Activated naive CD8-positive, alpha-beta T cell treated with anti-CD3 and anti-CD28 coated beads, Interleukin-2, amount 10 ng/mL, durations not matched to agents 7 days and 5 days (primary cell): ENCODE results near the gene STX4. TPM values are rescaled to one million over a fixed set of nuclear protein-coding genes. Genes with fewer than 3 reads are reported as not detected.

Experiments used
- ATAC-seq: fragments of 150-1000 bp; cut with Tn5 transposase; one replicate; pipeline ENCODE4 v1.10.0; 2021; ENCODE audit warnings: low read depth, moderate library complexity
- POLR2A ChIA-PET: fragments of 350-600 bp; sonication (Branson Sonifier 250); formaldehyde crosslinking; loops from one replicate; lab custom pipeline; 2021; ENCODE audit warnings: antibody characterized with exemption; lab: Charles Lee
- DNase-seq: peaks from one replicate; pipeline ENCODE4 v3.0.0; 2021
- H3K27ac Mint-ChIP-seq: one replicate; pipeline ENCODE4 v1.8.0; 2022; ENCODE audit warnings: mild to moderate bottlenecking, mixed read lengths
- H3K27me3 Mint-ChIP-seq: one replicate; pipeline ENCODE4 v1.8.0; 2022; ENCODE audit warnings: mild to moderate bottlenecking, moderate library complexity, mixed read lengths
- H3K36me3 Mint-ChIP-seq: one replicate; pipeline ENCODE4 v1.8.0; 2021; ENCODE audit warnings: mild to moderate bottlenecking, mixed read lengths
- H3K4me1 Mint-ChIP-seq: one replicate; pipeline ENCODE4 v1.8.0; 2021; ENCODE audit warnings: mixed read lengths
- H3K4me3 Mint-ChIP-seq: one replicate; pipeline ENCODE4 v1.8.0; 2022; ENCODE audit warnings: mild to moderate bottlenecking, moderate library complexity, mixed read lengths
- H3K9me3 Mint-ChIP-seq: one replicate; pipeline ENCODE4 v1.8.0; 2021; ENCODE audit warnings: mixed read lengths
- total RNA-seq, 2 experiments: library from RNA; stranded (reverse); gene quantifications; one replicate each; pipeline ENCODE4 v1.2.3, GENCODE V29; 2021

The STX4 gene
- total RNA-seq, 2 experiments from 2014 or later, result 82.8 to 84.8 TPM

GRCh38 chr16:31088459-31089183 is 55.3 kb downstream of the STX4 start, which contains the start of gene PRSS53:
Gene PRSS53 (minus strand): TSS chr16:31088943. CDS start chr16:31088809, 134 bp downstream.
- peak within 1 kb of the TSS; percentile 25 for H3K27ac Mint-ChIP-seq
- ATAC-seq, result no peak
- peaks cover 7% of the 10 kb centered on the region for H3K36me3 Mint-ChIP-seq
- H3K9me3 Mint-ChIP-seq, result no peaks in the 10 kb centered on the region
- POLR2A ChIA-PET, result no interaction called here
- peaks cover 13% of the 10 kb centered on the region for H3K4me1 Mint-ChIP-seq
- no peak within 1 kb of the TSS for H3K4me3 Mint-ChIP-seq
- no peak for DNase-seq
- no peaks in the 10 kb centered on the region for H3K27me3 Mint-ChIP-seq

DNA sequence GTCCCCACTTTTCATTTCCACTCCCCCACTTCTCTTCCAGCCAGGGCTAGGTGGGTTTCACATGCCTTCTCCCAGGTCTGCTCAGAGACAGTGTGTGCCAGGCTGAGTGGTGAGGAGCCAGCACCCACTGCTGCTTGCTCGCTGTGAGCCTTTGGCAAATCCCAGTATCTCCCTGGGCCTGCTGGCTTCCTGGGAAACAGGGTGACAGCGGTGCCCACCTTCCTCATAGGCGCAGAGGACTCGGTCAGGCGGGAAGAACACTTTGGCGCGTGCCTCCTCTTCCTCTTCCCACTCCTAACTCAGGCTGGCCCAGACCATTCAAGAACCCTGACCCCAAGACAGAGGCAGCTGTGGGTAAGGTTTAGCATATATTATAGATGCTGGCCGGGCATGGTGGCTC is 55.8 kb downstream of the STX4 start:
- ATAC-seq (no peak), DNase-seq (no peak)
- POLR2A ChIA-PET, result no interaction called here
- Mint-ChIP-seq H3K4me1 (peaks cover 13% of the 10 kb centered on the region), H3K27ac (no peak overlapping the region), H3K27me3 (no peaks in the 10 kb centered on the region), H3K9me3 (no peaks in the 10 kb centered on the region), H3K36me3 (peaks cover 7% of the 10 kb centered on the region), H3K4me3 (no peak overlapping the region)

Other genes starting within 250 kb of the STX4 start
- 1 to 10 TPM; 5.2 to 6.0 TPM for gene ZNF629, start 246.4 kb upstream of the STX4 start, total RNA-seq
- gene BCL7C, start 139.5 kb upstream of the STX4 start, total RNA-seq, result 10 to 100 TPM; 31.1 to 31.8 TPM
- gene CTF1, start 136.9 kb upstream of the STX4 start, total RNA-seq, result under 1 TPM; 0.19 to 0.37 TPM
- gene FBXL19, start 110.0 kb upstream of the STX4 start, total RNA-seq, result 10 to 100 TPM; 20.1 to 24.4 TPM
- gene ORAI3, start 84.5 kb upstream of the STX4 start, total RNA-seq, result 10 to 100 TPM; 24.6 to 25.8 TPM
- gene SETD1A, start 75.8 kb upstream of the STX4 start, total RNA-seq, result 10 to 100 TPM; 27.6 to 33.4 TPM
- gene HSD3B7, start 48.4 kb upstream of the STX4 start, total RNA-seq, result 10 to 100 TPM in 1 of 2 experiments, 1 to 10 TPM in 1; 8.5 to 10.9 TPM
- gene STX1B, start 22.9 kb upstream of the STX4 start, total RNA-seq, result 1 to 10 TPM; 3.1 to 3.5 TPM
- gene ZNF668, start 40.7 kb downstream of the STX4 start, total RNA-seq, result 10 to 100 TPM; 17.9 to 20.5 TPM
- gene ZNF646, start 40.9 kb downstream of the STX4 start, total RNA-seq, result 10 to 100 TPM; 37.3 to 38.7 TPM
- gene PRSS53, start 55.4 kb downstream of the STX4 start, total RNA-seq, result 10 to 100 TPM; 10.4 to 10.9 TPM
- 10 to 100 TPM; 79.4 to 80.4 TPM for gene VKORC1, start 61.2 kb downstream of the STX4 start, total RNA-seq
- 10 to 100 TPM; 35.8 to 37.0 TPM for gene BCKDK, start 74.8 kb downstream of the STX4 start, total RNA-seq
- gene KAT8, start 84.1 kb downstream of the STX4 start, total RNA-seq, result 10 to 100 TPM; 66.5 to 72.9 TPM
- not detected for gene PRSS8, start 102.2 kb downstream of the STX4 start, total RNA-seq
- 1 to 10 TPM in 1 of 2 experiments, under 1 TPM in 1; 0.31 to 1.1 TPM for gene PRSS36, start 116.5 kb downstream of the STX4 start, total RNA-seq
- gene FUS, start 146.6 kb downstream of the STX4 start, total RNA-seq, result 100 to 1,000 TPM; 540 to 618 TPM
- 10 to 100 TPM; 82.3 to 87.0 TPM for gene PYCARD, start 169.2 kb downstream of the STX4 start, total RNA-seq
- gene TRIM72, start 180.6 kb downstream of the STX4 start, total RNA-seq, result not detected
- gene PYDC1, start 183.6 kb downstream of the STX4 start, total RNA-seq, result not detected
- 1 to 10 TPM; 8.3 to 8.9 TPM for gene ITGAM, start 226.4 kb downstream of the STX4 start, total RNA-seq